Activated CD4-positive, alpha-beta T cell treated with anti-CD3 and anti-CD28 coated beads, Interleukin-2, amount 50 U/mL, for 1 hour (primary cell): Measurements from ENCODE around the gene PRMT7.
A peak's percentile ranks its signal among the peaks of the same experiment; 100 is the strongest.
"Not testable (repeated sequence)": the region's sequence is repeated elsewhere in the genome, so short reads cannot be mapped to it uniquely, and the experiment has no call there.

Experiments used
- DNase-seq: peaks from one replicate; pipeline ENCODE4 v3.0.0-alpha.2; 2020

Gene PRMT7

GRCh38 chr16:68284847-68285246 is 26.0 kb upstream of the PRMT7 start:
- DNase-seq: no peak

DNA sequence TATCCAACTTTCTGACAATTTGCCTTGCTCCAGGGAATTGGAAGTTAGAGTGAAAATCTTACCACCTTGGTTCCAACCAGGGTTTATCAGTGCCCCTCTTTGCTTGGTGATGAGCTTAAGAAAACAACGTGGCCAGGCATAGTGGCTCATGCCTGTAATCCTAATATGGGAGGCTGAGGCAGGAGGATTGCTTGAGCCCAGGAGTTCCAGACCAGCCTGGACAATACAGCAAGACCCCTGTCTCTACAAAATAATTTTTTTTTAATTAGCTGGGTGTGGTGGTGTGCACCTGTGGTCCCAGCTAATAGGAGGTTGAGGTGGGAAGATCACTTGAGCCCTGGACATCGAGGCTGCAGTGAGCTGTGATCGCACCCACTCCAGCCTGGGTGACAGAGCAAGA is 25.1 kb upstream of the PRMT7 start:
- no peak for DNase-seq

- no peak for DNase-seq
These were observed 24.4 kb upstream of the PRMT7 start for GRCh38 chr16:68286153-68287074.

DNA sequence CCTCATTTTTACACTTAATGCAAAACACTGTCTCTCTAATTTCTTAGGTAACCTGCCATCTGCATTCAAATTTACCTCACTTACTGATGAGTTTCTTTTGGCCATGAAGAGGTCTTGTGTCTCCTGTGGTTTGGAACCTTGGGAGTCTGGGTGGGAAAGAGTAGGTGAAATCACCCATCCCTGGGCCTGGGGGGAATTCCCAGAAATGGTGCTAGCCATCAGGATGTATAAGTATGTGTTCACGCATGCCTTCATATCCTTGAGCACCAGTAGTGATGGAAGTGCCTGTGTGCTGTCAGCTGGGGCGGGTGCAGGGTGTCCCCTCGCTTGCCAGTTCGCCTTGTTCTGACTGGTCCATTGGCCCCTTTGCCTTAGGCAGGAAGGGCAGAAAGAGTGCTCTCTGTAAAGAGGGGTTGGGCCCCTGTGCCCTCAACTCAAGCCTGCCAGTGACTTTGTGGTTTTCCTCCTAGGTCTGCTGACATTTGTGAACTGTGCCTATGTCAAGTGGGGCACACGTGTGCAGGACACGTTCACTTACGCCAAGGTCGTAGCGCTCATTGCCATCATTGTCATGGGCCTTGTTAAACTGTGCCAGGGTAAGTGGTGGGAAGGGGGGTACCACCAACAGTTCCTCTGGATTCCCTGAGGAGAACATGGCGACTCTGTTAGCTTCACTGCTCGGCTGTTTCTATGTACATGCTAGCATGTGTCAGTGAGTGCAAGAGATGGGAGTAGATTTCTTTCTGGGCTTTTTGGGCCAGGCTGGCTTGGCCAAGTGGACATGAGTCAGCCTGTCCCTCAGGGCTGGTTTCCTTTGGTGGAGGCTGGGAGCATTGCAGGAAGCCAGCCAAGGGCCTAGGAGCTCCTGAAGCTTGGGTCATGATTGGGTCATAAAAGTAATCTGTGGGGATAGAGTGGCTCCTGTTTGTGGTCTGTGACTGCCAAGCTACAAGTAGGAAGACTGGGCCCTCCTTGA is 23.3 kb upstream of the PRMT7 start:
- peak; percentile 34 for DNase-seq

GRCh38 chr16:68288252-68288650 is 22.6 kb upstream of the PRMT7 start:
- DNase-seq: no peak

GRCh38 chr16:68288796-68289195 is 22.0 kb upstream of the PRMT7 start:
- DNase-seq: not testable (repeated sequence)

DNA sequence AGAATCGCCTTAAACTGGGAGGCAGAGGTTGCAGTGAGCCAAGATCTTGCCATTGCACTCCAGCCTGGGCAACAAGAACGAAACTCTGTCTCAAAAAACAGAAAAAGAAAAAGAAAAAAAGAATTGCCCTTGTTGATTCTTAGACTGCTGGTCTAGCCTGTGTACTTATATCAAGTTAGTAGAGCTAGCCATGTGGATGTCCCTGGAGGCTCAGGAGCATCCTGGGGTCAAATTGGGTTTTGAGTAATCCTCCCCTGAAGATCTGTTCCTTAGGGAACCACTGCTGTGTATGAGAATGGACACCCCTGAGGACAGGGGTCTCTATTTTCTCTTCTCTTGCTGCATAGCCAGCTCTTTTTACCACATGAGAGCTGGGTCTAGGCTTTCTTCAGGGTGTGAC is 21.6 kb upstream of the PRMT7 start:
- DNase-seq: no peak

DNA sequence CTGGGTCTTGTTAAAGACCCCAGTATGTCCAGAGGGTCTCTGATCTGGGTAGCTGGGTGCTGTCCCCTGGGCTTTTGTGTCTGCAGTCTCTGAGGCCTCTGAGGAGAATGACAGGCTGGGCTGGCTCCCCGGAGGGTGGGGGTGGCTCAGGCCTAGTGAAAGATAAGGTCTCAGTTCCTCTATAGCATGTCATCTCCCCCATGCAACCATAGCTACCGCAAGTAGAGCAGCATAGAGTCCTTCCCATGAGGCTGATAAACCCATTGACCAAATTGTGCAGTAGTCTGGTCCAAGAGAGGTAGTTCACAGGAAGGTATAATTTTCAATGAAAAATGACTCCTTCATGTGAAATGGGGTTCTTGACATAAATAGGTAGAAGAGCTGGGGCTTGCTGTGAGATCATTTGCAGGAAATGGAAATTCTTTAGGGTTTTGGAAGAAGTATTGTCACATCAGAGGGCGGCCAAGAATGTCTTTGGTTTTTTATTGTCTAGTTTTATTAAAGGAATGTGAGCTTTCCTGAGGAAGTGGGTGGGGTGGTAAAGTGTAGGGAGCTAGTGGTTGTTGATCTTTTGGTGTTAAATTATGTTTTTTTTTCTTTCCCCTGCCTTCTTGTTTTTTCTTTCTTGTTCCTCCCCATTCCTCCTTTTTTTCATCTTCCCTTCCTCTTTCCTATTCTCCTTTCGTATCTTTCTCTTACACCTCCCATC is 21.0 kb upstream of the PRMT7 start:
- DNase-seq: peak; percentile 53

DNA sequence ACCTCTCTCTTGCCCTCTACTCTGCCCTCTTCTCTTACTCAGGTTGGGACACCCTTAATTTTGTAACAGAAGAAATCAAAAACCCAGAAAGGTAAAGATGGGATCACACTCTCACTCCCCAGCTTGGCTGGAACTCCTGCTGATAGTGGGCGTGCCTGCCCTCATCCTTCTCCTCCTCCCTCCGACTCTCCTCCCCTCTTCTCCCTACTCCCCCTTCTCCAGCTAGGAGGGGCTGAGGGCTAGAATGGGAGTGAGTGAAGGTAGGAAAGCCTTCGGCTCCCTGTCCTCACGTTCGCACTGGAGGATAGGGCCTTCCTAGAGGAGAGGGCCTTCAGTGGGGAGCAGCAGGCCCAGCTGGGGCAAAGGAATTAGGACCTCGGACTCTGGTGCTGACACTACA is 20.4 kb upstream of the PRMT7 start:
- no peak for DNase-seq

GRCh38 chr16:68291227-68291626 is 19.6 kb upstream of the PRMT7 start:
- no peak for DNase-seq

DNA sequence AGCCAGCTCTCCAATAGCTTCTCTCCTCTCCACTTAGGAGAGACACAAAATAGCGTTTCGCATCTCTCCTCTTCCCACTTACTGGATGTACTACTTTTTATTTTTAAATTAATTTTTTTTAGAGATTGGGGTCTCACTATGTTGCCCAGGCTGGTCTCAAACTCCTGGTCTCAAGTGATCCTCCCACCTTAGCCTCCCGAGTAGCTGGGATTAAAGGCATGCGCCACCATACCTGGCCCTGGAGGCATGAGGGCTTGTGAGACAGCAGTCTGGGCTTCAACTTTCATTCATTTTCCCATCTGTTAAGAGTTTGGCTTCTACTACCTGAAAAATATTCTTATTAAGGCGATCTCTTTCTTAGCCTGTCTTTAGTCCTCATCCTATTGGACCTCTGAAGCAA is 18.4 kb upstream of the PRMT7 start:
- no peak for DNase-seq

DNA sequence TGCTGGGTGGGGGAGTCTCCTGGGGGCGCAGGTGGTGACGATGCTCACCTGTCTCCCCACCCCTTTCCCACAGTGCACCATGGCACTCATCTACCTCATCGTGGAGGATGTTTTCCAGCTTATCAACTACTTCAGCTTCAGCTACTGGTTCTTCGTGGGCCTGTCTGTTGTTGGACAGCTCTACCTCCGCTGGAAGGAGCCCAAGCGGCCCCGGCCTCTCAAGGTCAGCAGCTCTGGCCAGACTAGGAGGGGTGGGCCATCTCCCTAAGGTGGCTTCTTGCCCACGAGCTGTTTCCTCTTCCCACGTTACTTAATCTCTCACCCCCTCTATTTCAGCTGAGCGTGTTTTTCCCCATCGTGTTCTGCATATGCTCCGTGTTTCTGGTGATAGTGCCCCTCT is 14.5 kb upstream of the PRMT7 start:
- no peak for DNase-seq

DNA sequence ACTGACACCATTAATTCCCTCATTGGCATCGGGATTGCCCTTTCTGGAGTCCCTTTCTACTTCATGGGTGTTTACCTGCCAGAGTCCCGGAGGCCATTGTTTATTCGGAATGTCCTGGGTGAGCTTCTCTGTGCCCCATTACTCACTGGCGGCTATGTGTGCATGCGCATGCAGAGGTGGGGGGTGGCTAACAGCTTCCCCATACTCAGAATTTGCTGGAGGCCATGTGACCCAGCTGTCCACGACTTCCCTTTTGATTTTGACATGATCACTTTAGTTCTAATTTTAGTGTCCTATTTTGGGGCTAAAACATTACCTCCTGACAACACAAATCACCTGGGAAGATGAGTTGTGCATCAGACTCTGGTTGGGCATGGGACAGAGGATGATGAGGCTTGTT is 14.1 kb upstream of the PRMT7 start:
- DNase-seq: no peak

DNA sequence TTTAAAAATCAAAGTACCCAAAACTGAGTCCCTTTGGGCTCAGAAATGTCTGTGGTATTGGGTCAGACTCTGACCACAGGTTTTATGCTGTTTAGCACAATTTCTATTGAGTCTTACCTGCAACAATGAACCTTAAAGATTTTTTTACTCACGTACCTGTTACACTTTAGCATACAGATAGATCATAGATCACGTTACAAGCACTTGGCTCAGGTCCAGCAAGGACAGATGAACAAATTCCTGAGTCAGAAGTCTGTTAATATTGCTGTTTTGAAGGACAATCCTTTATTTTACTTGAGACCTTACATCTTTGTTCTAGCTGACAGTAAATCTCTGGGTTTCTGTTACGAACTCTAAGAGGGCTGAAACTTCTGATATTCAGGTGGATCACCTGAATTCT is 12.9 kb upstream of the PRMT7 start:
- no peak for DNase-seq

GRCh38 chr16:68298312-68298711 is 12.5 kb upstream of the PRMT7 start:
- no peak for DNase-seq

- DNase-seq: no peak
These were observed 11.8 kb upstream of the PRMT7 start for GRCh38 chr16:68298907-68299561.

- DNase-seq: no peak
These were observed 11.0 kb upstream of the PRMT7 start for GRCh38 chr16:68299571-68300453.

GRCh38 chr16:68300734-68301459 is 9.9 kb upstream of the PRMT7 start:
- no peak for DNase-seq

- no peak for DNase-seq
These were observed 4.2 kb upstream of the PRMT7 start for GRCh38 chr16:68306633-68307032.

DNA sequence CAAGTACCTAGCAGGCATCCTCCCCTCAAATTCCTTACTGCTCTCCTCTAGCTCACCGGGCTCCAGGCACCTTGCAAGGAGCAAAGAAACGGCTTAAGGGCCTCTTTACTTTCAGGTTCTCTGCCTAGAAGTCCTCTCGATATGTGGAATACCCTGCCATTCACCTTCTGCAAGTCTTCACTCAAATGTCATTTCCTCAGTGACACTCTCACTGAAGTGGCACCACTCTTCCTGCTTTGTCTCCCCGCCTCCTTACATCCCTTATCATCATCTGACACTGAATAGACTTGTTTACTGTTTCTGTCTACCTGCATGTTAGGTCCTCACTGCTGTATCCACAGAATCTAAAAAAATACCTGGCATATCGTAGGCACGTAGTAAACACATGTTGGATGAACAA is 1.0 kb upstream of the PRMT7 start:
- DNase-seq: no peak

- no peak for DNase-seq
These were observed 414 bp upstream of the PRMT7 start for GRCh38 chr16:68310437-68310773.
